Uterus (tissue), 4 donors: Measurements from ENCODE around the gene SHANK2. TPM values are rescaled to one million over a fixed set of nuclear protein-coding genes. Genes with fewer than 3 reads are reported as not detected.

Experiments
- DNase-seq, 2 donors: peaks; one replicate each; pipeline ENCODE4 v3.0.0-alpha.2; 2019 to 2020
- H3K27ac ChIP-seq, 2 donors: fragments of 200-600 bp; sonication (generic); 1 replicate in 1 of 2; 2 replicates in 1 of 2; pipeline ENCODE4 v1.5.1; 2016 to 2018
- H3K27me3 ChIP-seq, 2 donors: fragments of 200-600 bp; sonication (generic); one replicate each; pipeline ENCODE4 v1.5.1; 2018 to 2019; ENCODE audit warnings: control low read depth in 1 of 2
- H3K36me3 ChIP-seq, 2 donors: fragments of 200-600 bp; sonication (generic); one replicate each; pipeline ENCODE4 v1.5.1; 2019; ENCODE audit warnings: control low read depth in 1 of 2
- H3K4me1 ChIP-seq, 2 donors: fragments of 200-600 bp; sonication (generic); one replicate each; pipeline ENCODE4 v1.5.1; 2018 to 2019; ENCODE audit warnings: control low read depth in 1 of 2
- H3K4me3 ChIP-seq, 2 donors: fragments of 200-600 bp; sonication (generic); 1 replicate in 1 of 2; 2 replicates in 1 of 2; pipeline ENCODE4 v1.5.1; 2018 to 2019; ENCODE audit warnings: mild to moderate bottlenecking in 1 of 2
- H3K9me3 ChIP-seq, 2 donors: fragments of 200-600 bp; sonication (generic); one replicate each; pipeline ENCODE4 v1.5.1; 2019; ENCODE audit warnings: control low read depth in 1 of 2
- CTCF ChIP-seq, 4 experiments: fragments of 200-600 bp in 2 of 4; fragments of 450-650 bp in 2 of 4; sonication (generic) in 2 of 4; IDR thresholded peaks; one replicate each; pipeline ENCODE4 v1.5.1; 2016 to 2019; ENCODE audit warnings: antibody characterized with exemption in 4 of 4, mild to moderate bottlenecking in 2 of 4, moderate library complexity in 1 of 4
- POLR2A ChIP-seq, 2 donors: fragments of 450-650 bp; IDR thresholded peaks; one replicate each; pipeline ENCODE4 v1.6.1; 2016; ENCODE audit warnings: antibody characterized with exemption in 2 of 2, mild to moderate bottlenecking in 1 of 2, moderate library complexity in 1 of 2
- intact Hi-C: fragments of 100-400 bp; cut with DNase I; formaldehyde crosslinking; loops from one replicate; pipeline ENCODE4 v1.15.1; 2023; ENCODE audit warnings: low total_unique reads
- total RNA-seq, 4 donors: library from RNA; depleted of rRNA in 3 of 4; stranded (reverse); fragments of >200 nt in 3 of 4; gene quantifications; one replicate each; pipeline versions ENCODE4 v1.1.0 to v1.2.4, GENCODE V29; 2014 to 2023
- donor health status: DM: yes; HTN: yes; CAD: no.

SHANK2 gene
- total RNA-seq, 4 donors from 2014 or later = 0.51 to 6.8 (median 0.99) TPM

DNA sequence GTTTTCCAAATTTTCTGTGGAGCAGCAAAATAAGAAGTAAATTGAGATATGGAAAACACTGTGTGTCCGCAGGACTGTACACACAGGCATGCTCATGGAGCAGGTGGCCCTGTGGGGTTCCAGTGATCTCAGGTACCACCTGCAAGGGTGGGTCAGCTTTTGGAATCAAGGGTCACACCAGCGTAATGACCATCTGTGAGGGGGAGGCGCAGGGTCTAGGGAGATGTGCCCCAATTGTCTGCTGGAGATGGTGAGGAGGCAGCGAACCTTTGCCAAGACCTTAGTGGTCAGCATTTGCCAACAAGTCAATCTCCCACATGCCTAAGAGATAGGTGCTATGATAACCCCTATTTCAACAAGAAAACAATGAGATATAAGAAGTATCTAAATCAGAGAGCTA, 49.4 kb downstream of the SHANK2 start:
- H3K27me3 ChIP-seq = no peaks in the 10 kb centered on the region
- no peaks in the 10 kb centered on the region for H3K9me3 ChIP-seq
- DNase-seq = no peak
- H3K4me1 ChIP-seq = no peaks in the 10 kb centered on the region
- intact Hi-C loops = no loop called here
- no peak overlapping the region for H3K27ac ChIP-seq
- no peak overlapping the region for H3K4me3 ChIP-seq
- H3K36me3 ChIP-seq = no peaks in the 10 kb centered on the region
- TF ChIP-seq CTCF (IDR thresholded peaks at IDR 0.05) (no peak), POLR2A (IDR thresholded peaks at IDR 0.05) (no peak)

DNA sequence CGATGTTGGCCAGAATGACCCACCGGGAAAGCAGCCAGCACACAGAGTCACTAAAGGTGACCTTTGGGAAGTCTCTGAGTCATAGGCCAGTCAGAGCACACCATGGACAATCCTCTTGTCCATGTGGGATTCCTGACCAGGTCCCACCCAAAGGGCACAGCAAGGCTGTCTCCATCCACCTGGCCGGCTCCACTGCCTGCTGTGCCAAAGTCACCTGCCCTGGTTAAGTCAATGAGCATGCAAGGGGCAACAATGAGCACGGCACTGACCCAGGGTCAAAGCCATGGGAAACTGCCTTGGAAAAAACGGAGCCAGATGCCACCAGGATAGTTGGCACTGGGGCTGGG, 49.8 kb downstream of the SHANK2 start:
- Histone ChIP-seq H3K27ac (no peak overlapping the region), H3K36me3 (no peaks in the 10 kb centered on the region), H3K27me3 (no peaks in the 10 kb centered on the region), H3K9me3 (no peaks in the 10 kb centered on the region), H3K4me3 (no peak overlapping the region), H3K4me1 (no peaks in the 10 kb centered on the region)
- no peak for DNase-seq
- TF ChIP-seq POLR2A (IDR thresholded peaks at IDR 0.05) = no peak
- TF ChIP-seq CTCF (IDR thresholded peaks at IDR 0.05) = no peak
- intact Hi-C loops = no loop called here

Other genes starting within 250 kb of the SHANK2 start
- 10 to 100 TPM in 3 of 4 donors, 1 to 10 TPM in 1; 7.1 to 24.1 (median 17.8) TPM for gene DHCR7, start 195.8 kb upstream of the SHANK2 start, total RNA-seq
- gene NADSYN1, start 200.6 kb upstream of the SHANK2 start, total RNA-seq = 10 to 100 TPM; 20.0 to 73.0 (median 32.8) TPM